Fibroblast of pulmonary artery (primary cell): ENCODE measurements around the gene CLCN4.

Source experiments
- DNase-seq: peaks from one replicate; pipeline ENCODE4 v3.0.0-alpha.2; 2010; ENCODE audit warnings: low read depth
- H3K4me3 ChIP-seq: replicated peaks from 2 replicates; pipeline ENCODE4 v1.5.1; 2011; ENCODE audit warnings: low read depth, mild to moderate bottlenecking, control low read depth, low read length, moderate library complexity
- TF ChIP-seq, protein P1 (sequence below): IDR thresholded peaks from 2 replicates; pipeline ENCODE4 v1.5.1; 2011; ENCODE audit warnings: mild to moderate bottlenecking, control low read depth, low read length, inconsistent platforms; ENCODE audit errors: missing control alignments

CLCN4 gene

DNA sequence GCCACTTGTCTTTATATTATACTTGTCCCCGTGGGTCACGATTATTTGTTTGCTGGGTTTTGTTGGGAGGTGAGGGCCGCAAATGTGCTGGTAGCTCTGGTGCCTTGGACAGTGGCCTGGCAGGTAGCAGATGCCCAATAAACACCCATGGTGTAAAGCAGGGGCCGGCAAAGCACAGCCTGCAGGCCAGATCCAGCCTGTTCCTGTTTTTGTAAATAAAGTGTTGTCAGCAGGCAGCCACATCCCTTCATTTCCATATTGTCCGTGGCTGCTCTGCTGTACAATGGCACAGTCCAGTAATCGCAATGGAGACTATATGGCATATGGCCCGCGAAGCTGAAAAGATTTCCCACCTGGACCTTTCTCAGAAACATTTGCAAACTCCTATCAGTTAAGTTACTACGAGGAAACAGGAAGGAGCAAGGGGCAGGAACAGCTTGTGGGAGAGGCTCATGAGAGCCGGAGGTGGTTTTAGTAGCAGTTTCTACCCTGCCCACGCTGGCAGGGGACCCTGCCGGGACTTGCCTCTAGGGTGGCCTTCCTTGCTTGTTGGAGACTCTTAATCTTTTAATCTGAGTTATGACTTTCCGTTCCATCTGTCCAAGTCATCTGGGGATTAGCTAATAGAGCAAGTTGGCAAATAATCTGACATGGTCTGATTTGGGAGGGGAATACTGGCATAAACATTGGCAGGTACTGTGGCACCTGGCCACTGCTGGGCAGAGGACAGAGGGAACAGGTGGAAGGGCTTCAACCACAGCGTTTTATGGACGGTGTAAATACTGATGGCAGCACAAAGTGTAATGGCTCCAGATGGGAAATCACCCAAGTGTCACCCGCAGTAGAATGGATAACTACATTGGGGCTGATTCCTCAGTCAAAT lies 19.6 kb downstream of the CLCN4 start:
- no peak for DNase-seq
- H3K4me3 ChIP-seq, result no peak overlapping the region
- TF ChIP-seq, protein P1, sequence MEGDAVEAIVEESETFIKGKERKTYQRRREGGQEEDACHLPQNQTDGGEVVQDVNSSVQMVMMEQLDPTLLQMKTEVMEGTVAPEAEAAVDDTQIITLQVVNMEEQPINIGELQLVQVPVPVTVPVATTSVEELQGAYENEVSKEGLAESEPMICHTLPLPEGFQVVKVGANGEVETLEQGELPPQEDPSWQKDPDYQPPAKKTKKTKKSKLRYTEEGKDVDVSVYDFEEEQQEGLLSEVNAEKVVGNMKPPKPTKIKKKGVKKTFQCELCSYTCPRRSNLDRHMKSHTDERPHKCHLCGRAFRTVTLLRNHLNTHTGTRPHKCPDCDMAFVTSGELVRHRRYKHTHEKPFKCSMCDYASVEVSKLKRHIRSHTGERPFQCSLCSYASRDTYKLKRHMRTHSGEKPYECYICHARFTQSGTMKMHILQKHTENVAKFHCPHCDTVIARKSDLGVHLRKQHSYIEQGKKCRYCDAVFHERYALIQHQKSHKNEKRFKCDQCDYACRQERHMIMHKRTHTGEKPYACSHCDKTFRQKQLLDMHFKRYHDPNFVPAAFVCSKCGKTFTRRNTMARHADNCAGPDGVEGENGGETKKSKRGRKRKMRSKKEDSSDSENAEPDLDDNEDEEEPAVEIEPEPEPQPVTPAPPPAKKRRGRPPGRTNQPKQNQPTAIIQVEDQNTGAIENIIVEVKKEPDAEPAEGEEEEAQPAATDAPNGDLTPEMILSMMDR, result no peak

DNA sequence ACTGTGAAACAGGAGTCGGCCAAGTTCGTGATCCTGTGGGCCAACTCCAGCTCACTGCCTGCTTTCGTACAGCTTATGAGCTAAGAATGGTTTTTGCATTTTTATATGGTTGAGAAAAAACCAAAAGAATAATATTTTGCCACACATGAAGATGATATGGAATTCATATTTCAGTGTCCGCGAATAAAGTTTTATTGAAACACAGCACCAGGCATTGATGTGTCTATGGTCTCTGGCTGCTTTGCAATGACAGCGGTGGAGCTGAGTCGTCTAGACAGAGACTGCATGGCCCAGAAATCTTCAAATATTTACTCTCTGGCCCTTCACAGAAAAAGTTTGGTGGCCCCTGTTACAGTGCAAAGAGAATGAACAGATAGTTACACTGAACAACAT lies 20.2 kb downstream of the CLCN4 start:
- no peak for DNase-seq
- TF ChIP-seq, protein P1, result no peak
- H3K4me3 ChIP-seq, result no peak overlapping the region

DNA sequence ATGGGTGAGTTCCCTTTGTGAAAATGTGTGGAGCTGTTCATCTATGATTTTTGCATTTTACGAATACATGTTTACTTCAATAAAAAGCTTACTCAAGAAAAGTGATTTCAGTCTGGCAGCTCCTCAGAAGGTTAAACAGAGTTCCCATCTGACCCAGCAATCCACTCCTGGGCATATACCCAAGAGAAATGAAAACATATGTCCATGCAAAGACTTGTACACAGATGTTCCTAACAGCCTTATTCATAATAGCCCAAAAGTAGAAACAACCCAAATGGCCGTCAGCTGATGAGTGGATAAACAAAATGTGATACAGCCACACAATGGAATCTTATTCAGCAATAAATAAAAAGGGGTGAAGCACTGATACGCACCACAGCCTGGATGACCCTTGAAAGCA lies 20.8 kb downstream of the CLCN4 start:
- H3K4me3 ChIP-seq, result no peak overlapping the region
- TF ChIP-seq, protein P1, result no peak
- peak; percentile 23 for DNase-seq

DNA sequence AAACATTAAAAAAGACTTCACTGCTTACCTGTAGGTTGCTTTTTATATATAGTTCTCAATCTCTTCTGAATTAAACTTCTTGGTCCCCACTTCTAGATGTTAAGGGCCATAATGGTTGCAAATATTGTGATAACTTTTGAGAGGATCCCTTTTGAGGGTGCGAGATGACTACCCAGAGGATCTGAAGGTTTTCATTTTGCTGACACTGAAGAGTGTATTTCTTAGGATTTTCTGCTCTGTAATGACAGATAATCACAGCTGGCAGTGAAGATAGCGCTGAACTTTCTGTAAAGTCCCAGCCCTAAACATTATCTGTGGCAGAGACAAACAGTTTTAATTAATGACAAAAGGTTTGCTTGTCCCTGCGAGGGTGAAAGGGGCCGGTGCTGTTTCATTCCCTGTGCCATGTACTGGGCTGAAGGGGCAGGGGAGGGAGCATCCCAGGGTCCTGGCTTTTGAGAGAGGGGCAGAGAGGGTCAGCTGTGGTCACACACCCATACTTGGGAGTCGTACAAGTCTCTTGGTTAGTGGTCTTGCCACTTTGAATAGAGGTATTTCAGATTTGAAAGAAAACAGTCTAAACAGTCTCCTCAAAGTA lies 22.2 kb downstream of the CLCN4 start:
- DNase-seq, result no peak
- TF ChIP-seq, protein P1, result no peak
- no peak overlapping the region for H3K4me3 ChIP-seq

DNA sequence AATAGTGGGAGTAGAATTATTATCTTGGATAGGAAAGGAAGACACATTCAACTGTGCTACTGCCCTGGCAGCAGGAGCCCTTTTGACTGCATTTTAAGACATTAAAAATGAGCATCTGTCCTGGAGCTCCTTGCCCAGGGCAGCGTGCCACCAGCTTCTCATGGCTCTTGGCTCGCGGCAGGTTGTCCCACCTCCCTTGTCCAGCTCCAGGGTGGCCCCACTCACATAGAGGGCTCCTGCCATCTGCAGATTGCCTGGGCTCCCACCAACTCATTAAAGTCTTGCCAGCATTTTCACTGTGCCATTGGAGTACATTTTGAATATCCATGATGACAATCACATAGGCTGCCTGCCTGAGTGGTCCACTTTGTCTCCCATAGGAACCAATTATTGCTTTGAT lies 27.0 kb downstream of the CLCN4 start:
- H3K4me3 ChIP-seq, result no peak overlapping the region
- no peak for DNase-seq
- TF ChIP-seq, protein P1, result no peak

DNA sequence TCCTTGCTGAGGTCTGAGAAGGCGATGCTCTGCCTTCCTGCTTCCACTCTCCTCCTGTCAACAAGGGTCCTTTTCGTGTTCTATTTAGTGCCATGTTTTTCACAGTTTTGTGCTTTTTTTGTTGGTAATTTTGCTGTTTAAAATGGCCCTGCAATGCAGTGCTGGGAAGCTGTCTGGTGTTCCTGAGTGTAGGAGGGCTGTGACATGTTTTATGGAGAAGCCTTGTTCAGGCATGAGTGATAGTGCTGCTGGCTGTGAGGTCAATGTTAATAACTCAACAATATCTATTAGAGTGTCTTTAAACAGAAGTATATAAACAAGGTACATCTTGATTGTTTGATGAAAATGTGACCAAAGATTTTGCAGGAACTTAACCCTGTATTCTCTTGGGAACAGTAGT lies 27.6 kb downstream of the CLCN4 start:
- no peak for DNase-seq
- H3K4me3 ChIP-seq, result no peak overlapping the region
- TF ChIP-seq, protein P1, result no peak

DNA sequence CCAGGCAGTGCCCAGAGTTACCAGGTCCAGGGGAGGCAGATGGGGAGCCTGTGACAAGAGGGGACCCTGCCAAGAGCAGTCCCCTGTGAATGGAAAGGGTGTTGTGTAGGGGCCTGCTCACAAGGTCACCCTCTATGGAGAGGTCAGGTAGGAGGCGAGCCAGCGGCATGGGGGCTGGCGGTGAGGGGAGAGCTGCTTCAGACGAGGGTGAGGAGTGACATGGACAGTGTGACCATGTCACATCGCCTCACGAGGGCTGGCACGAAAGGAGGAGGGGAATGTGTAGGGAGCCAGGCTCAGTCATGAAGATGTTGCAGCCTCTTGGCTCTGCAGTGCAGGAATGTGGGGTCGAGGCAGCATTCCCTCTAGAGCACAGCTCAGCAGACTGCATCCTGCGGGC lies 29.6 kb downstream of the CLCN4 start:
- DNase-seq, result no peak
- H3K4me3 ChIP-seq, result no peak overlapping the region
- TF ChIP-seq, protein P1, result no peak
